Fibroblast of pulmonary artery (primary cell): ENCODE data around the gene SNED1.

Experiments used
- DNase-seq: peaks from one replicate; pipeline ENCODE4 v3.0.0-alpha.2; 2010; ENCODE audit warnings: low read depth
- H3K4me3 ChIP-seq: replicated peaks from 2 replicates; pipeline ENCODE4 v1.5.1; 2011; ENCODE audit warnings: low read depth, mild to moderate bottlenecking, control low read depth, low read length, moderate library complexity
- CTCF ChIP-seq: IDR thresholded peaks from 2 replicates; pipeline ENCODE4 v1.5.1; 2011; ENCODE audit warnings: mild to moderate bottlenecking, control low read depth, low read length, inconsistent platforms; ENCODE audit errors: missing control alignments

SNED1 gene

DNA sequence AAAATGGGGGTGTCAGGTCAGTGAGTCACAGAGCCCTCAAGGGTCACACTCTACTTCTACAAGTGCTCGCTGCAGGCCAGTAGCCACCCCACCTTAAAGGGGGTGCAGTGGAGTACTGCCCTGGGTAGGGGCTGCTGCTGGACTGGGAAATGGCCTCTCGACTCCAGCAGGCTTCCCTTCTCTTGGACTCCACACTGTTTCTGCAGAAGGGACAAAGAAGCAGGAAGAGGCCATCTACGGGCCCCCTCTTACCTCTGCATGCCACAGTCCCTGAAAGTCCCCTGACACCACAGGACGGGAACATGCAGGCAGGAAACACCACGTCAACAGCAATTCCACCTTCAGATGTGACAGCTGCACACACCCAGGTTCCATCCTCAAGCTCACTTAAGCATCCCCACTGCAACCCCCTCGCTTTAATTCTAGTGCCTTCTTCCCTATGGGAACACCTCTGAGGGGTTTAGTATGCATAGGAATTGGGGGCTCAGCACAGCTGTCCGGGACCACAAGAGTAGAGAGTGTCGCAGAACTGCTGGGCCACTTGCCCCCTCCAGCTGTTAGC is 22.3 kb downstream of the SNED1 start:
- H3K4me3 ChIP-seq = no peak overlapping the region
- DNase-seq = no peak
- no peak for TF ChIP-seq CTCF

DNA sequence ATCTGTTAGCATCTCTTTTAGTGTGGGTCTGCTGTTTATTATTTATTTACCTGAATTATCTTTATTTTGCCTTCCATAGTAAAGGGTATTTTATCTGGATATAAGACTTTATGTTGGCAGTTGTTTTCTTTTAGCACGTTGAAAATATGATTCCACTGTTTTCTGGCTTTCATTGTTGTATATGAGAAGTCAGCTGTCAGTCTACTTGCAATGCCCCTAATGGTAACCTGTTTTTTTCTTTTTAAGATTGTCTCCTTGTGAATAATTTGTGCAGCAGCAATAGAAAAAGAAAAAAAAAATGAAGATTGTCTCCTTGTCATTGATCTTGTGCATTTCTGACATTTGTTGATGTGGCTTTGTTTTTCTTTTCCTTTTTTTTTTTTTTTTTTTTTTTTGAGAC is 27.2 kb downstream of the SNED1 start:
- no peak for DNase-seq
- TF ChIP-seq CTCF = no peak
- H3K4me3 ChIP-seq = no peak overlapping the region

DNA sequence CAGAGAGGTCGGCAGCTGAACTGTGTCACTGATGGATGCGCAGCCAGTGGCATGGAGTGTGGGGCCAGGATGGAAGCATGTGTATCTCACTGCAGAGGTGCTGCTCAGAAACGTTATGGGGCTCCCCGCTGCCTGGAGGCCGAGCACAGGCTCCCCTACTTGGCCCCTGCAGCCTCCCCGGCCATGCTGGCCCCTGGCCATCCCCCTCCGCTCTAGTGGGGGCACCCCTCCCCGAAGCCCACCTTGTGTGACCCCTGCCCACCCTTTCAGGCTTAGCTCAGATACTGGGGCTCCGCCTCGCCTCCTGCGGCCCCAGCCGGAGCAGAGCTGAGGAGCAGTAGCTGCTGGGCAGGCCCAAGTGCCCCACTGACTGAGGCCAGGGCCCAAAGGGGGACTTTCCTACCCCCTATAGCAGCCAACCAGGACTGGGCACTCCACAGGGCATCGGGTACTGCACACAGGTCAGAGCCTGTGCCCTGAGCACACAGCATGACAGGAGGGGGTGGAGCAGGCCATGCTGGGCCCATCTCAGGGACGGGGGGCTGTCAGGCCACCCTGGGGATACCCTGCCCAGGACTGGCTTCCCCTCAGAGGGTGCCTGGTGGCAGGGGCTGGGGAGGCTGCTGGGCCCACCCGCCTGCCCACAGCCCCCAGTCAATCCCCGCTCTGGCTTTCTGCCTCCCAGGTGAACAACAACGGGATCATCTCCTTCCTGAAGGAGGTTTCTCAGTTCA is 31.3 kb downstream of the SNED1 start:
- no peak for DNase-seq
- H3K4me3 ChIP-seq = no peak overlapping the region
- no peak for TF ChIP-seq CTCF

DNA sequence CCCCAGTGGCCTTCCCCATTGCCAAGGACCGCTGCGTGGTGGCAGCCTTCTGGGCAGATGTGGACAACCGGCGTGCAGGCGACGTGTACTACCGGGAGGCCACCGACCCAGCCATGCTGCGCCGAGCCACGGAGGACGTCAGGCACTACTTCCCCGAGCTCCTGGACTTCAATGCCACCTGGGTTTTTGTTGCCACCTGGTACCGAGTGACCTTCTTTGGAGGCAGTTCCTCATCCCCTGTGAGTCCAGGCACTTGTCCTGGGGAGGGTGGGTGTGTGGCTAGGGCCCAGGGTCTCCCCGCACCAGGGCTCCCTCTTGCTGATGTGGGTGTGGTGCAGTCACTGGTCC is 31.9 kb downstream of the SNED1 start:
- TF ChIP-seq CTCF = no peak
- no peak for DNase-seq
- no peak overlapping the region for H3K4me3 ChIP-seq

DNA sequence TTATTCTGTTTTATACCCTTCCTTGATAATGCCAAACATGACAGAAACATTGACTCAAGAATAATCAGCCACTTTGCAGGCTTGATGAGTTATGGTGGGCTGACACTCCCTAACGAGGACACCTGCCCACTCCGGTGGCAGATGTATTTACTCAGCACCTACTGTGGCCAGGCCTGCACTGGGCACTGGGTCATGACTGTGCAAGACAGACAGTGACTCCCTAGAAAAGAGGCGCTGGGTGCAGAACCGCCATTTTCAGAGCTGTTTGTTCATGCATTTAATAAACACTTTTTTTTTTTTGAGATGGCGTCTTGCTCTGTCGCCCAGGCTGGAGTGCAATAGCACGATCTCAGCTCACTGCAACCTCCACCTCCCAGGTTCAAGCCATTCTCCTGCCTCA is 32.5 kb downstream of the SNED1 start:
- TF ChIP-seq CTCF = no peak

DNA sequence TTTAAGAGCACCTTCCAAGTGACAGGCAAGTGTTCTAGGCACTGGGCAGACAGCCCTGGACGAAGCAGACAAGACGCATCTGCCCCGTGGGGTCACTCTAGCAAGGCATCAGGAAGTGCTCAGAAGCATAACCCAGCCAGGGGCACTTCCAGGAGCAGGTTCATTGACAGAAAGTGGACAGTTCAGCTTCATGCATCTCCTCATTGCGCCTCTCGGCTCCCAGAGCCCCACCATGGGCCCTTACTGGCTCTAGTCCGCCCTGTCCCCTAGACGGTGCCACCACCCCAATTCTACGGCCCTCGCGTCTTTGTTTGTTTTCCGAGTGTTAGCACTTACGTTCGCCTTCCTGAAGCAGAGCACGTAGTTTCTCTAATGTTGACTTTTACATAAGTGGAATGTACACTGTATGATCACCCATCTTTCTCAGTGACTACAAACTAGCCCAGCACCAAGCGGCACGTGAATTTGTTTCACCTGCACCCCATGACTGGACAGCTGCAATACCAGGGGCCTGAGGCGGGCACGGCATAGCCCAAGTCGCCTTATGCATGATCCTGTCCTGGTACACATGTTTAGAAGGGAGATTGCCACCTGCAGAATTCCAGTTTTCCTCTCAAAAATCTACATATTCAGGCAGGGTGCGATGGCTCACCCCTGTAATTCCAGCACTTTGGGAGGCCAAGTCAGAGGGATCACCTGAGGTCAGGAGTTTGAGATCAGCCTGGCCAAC is 33.2 kb downstream of the SNED1 start:
- DNase-seq = no peak
- no peak overlapping the region for H3K4me3 ChIP-seq
- no peak for TF ChIP-seq CTCF

More for the DNA sequence above, 32.5 kb downstream of the SNED1 start:
- no peak overlapping the region for H3K4me3 ChIP-seq
- DNase-seq = no peak
